ENCODE measurements around the gene THSD4.

Gene THSD4

DNA sequence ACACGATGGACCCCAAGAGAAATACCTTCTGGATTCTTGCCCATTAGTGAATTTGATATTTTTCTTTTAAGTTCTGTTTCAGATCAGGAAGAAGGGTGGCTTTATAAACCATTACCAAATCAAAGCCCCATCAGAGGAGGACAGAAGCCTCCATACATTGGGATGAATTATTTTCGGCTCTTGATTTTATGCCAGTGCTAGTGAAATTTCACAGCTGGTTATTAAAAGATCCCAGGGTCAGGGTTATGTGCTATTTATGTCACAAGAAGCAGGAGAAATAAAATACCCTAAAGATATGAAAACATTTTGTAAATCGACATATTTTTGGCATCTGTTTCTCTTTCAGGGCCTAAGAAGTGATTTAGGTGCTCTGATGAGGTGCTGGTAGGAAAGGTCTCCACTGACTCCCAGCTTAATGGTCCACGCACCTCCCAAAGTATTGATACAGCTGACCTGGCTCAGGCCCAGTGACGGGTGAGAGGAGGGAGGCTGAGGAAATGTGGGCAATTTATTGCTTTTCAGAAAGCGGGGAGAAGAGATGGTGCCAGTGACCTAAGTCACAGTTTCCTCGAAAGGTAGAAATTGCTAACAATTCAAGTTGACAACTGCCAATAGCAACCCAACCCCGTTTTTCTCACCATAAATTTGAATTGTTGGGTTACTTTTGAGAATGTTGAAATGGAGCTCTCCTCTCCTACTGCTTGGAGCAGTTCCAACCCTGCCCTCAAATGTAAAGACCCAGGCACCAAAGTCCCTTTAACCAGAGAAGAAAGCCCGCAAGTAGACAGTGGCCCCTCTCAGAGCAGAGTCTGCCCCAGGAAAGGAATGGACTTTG lies 379.5 kb downstream of the THSD4 start:
- no peak for DNase-seq (ENCODE audit: low spot score)

GRCh38 chr15:71495398-71495780 lies 380.1 kb downstream of the THSD4 start:
- no peak for DNase-seq (ENCODE audit: low spot score)

DNA sequence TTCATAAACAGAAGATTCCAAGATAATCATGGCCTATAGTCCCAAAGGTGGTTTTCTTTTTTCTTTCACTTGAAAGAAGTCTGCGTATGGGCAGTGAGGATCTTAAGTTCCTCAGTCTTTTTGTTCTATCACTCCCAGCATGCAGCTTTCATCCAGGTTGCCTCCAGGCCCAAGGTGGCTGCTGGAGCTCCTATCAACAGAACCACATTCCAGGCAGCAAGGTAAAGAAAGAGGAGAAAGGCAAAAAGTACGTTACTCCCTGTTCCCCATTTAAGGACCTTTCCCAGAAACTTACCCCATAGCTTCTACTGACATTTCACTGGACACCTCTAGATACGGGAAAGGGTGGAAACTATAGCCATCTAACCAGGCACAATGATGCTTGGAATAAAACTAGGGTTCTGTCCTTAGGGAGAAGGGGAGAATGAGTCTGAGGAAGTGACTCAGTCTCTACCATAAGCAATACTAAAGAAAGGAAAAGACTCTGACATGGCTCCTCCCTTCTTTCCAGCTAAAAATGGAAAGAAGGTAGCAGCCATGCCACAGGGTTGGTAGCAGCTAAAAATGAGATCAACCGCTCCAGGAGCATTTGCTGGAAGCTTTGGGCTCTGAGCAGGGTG lies 381.2 kb downstream of the THSD4 start:
- DNase-seq (ENCODE audit: low spot score) = no peak

DNA sequence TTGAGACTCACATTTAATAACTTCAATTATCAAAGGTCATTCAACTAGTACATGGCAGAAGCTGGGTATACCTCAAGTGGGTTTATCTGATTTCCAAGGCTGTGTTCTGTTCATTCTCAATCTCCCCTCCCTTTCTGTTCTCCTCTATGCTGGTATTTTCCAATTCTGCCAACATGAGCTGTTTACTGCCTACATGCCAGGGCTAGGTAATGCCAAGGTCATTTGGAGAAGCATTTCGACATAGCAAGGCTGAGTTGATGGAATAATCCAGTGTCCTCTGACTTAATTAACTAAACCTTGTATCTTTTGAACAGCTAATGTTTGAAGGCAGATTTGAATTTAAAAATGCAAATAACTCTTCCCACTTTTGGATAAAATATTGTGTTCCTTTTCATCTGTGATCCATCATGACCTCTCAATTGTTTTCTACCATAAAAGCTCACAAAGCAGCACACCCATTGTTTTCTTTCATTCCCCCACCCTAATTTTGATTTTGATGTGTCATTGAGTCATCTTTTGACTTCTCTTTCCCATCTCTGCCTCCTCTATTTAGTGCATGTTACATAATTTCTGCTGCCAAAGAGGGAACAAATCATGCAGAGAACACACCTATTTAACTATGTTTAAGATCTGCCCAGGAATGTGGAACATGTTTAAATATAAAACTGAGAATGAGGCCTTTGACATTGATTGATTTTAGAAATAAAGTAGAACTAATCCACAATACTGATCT lies 386.2 kb downstream of the THSD4 start:
- DNase-seq (ENCODE audit: low spot score) = no peak

- no peak for DNase-seq (ENCODE audit: low spot score)
Observed at GRCh38 chr15:71502077-71502432, 386.8 kb downstream of the THSD4 start.

DNA sequence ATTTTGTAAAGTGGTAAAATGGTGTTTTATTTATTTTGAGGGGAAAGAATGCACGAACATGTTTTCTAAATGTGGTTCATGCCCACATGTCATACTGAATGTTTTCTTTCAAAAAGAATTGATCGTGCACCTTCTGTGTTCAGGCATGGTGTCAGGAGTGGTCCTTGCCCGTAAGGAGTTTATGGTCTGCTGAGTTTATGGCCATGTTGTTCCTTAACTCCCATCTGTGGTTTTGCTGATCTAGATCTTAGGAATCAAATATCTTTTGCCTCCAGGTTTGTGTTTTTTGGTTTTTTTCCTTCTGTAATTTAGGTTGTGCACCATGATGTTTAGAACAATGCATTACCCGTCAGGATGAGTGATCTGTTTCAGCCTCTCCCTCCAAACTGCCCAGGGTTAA lies 390.7 kb downstream of the THSD4 start:
- DNase-seq (ENCODE audit: low spot score) = no peak

- DNase-seq (ENCODE audit: low spot score) = no peak
Observed at GRCh38 chr15:71506946-71507345, 391.7 kb downstream of the THSD4 start.

DNA sequence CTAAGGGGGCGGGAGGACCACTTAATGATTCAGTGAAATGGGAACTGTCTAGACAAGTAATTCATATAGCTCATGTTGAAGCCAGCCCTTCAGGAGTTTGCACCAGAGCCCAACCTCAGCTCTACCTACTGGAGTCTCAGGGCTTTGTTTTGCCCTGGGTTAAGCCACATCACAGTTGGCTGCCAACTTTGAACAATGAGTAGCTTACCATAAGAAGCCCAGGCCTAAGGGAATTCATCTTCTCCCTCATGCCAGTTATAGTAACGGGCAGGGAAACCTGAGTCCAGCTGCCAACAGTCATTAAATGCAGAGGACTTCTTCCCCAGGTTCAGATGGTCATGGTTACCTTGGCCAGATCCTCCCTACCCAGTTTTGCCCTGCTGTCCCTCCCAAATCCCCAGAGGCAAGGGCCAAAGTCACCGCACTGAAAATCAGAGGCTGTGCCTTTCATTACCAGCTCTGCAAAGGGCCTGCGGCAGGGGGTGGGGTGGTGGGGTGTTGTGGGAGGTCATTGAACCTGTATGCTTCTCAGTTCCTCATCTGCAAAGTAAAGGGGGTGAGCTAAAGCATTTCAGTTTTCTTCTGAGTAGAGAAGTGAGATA lies 392.9 kb downstream of the THSD4 start:
- no peak for DNase-seq (ENCODE audit: low spot score)

DNA sequence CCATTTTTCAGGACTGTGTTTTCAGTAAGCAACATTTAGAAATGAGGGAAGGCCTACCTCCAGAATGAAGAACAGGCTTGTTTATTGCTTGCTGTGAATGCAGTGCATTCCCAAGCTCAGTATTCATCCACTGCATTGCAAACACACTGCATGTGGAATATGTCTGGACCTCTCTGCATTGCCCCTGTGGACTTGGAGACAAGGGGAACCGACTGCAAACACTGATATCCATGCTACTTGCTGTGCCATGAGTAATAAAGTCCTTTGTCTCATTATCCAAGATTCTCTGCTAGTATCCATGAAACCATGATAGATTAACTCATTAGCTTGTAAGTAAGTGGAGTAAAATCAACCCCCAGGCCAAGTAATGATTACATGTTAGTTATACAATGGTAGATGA lies 393.9 kb downstream of the THSD4 start:
- no peak for DNase-seq (ENCODE audit: low spot score)

DNA sequence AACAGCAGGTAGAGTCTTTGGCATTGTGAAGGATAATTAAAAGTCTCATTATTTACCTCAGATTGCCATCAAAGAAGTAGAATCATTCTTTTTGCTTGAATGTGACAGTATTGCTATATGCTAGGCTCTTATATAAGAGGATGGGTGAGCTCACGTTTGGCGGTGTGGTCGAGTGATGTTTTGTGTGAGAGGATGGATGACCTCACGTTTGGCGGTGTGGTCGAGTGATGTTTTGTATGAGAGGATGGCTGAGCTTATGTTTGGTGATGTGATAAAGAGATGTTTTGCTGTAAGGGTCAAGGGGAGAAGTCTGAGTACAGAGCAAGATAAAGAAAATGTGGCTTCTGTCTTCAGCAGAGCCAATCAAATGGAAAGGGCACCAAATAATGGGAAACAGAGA lies 395.5 kb downstream of the THSD4 start:
- no peak for DNase-seq (ENCODE audit: low spot score)

DNA sequence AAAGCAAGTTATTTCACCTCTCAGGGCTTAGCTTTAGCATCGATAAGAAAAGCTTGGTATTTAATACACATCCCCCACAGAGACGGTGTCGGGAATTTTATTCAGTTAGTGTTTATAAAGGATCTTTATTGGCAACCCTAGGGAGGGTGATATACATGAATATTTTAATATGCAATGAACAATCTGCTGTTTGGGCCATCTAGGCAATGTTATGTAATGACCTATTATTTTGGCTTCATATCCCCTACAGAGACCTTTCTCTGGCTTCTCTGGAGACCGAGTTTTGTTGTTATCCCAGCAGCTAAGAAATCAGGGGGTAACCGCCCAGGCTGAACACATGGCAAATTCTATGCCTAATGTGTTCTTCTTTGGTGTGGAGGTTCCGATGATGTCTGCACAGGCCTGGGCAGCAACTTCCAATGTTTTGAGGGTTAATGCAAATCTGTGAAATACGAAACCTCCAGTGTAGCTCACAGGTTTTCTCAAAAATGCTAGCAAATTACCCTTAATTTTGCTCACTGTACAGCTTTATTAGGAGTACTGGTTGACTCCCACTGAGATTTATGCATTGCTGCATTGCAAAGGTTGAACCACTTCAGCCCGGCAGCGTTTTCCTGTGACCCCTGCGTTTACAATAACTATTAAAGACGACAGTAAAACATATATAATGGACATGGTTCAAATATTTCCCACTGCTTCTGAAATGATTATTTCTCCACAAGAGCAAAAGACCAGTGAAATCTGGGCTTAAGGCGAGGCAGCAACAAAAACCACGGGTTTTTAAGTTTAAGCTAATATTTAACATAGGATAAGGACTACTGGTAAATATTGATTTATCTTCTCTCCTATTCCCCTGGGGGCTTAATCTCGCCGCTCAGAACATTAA lies 396.8 kb downstream of the THSD4 start:
- no peak for DNase-seq (ENCODE audit: low spot score)

DNA sequence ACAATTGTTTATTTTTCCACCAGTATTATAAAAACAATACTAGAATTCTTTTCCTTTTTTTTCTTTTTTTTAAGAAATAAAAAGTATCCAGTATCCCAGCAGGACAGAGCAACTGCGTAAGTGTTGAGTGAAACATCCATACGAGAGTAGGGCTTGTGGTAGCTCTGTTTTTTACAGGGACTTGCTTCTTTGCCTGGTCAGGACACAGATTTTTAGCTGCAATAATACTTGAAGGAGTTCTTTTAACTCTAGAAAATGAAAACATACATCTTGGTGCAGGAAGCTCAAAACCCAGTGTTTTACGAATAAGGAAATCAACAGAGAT lies 397.4 kb downstream of the THSD4 start:
- no peak for DNase-seq (ENCODE audit: low spot score)

DNA sequence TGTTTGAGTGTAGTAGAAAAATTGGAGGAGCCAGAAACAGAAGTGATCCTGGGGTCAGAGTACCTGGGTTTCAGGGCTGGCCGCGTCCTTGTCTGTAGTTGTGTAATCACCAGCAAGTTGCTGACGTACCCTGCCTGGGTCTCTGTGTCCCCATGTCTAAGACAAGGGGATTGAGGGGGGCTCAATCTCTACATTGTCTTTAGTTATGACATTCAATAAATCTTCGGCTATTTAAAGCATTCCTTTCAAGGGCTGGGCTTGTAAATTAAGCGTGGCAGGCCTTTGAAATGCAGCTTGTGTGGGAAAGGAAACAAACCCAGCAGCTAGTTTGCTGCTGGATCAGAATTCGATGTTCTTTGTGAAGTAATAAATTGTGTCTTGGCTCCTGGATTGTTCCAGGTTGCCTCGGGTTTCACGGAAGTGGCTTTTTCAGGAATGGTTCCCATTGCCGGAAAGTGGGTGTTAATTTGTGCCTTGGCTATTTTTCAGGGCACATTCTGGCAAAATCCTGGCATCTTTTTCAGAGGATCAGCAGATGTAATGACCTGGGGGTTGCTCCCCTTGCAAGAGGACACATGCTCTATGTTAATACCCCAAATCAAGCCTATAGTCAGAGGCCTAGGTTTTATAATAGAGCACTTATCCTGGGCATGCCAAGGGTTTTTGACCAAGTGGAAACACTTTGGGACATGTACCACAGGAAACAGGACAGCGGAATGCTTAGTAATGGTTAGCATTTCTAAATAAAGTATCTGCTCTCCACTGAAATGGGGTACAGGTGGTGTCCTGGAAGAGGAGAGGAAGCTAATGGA lies 400.3 kb downstream of the THSD4 start:
- no peak for DNase-seq (ENCODE audit: low spot score)

- DNase-seq (ENCODE audit: low spot score) = no peak
Observed at GRCh38 chr15:71517751-71518150, 402.5 kb downstream of the THSD4 start.

- DNase-seq (ENCODE audit: low spot score) = no peak
Observed at GRCh38 chr15:71518661-71519060, 403.4 kb downstream of the THSD4 start.

DNA sequence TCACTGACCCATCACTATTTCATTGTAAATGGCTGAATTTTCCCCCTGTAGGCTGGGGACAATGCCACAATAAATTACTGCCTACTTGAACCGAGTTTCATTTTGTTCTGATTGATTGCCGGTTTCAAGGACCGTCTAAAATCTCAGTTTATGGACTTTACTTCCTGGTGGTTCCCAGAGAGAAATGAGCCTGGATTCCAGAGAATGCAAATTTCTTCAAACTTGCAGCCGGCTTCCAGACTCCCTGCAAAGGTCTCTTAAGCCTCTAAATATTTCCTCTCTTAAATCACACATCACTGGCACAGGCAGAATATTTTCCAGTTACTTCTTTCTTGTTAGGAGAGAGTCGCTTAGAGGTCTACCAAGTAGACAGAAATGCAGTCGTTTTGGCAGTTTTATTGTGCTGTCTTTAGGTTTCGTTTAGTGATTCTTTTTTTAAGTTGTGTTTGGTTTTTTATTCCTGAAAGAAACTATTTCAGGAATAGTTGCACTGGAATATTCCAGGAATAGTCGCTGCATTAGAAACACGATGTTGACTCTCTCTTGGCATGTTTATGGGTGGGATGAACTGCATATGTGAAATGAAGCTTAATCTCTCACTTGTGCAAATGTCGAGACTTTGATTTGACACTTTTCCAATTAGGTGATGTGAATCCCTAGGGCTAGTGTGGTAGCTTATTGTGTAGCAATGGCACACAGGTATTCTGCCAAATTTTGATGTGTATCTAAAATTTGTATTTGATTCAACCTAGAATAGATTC lies 411.0 kb downstream of the THSD4 start:
- no peak for DNase-seq (ENCODE audit: low spot score)

DNA sequence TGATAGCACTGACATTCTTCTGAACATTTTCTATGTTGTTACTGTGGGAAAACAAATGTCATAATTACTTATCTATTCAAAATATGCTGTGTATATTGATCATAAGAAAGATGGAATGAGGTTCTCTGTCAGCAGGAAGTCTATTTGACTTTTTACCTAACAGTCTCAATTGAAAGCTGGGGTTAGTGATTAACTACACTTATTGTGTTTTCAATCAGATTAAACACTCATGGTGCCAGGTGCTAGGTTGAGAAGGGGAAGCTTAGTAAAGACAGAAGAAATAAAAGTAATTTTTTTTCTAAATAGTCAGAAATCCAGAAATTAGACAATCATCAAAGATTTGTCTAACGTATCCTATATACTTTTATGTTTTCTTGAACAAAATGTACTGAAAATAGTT lies 414.1 kb downstream of the THSD4 start:
- no peak for DNase-seq (ENCODE audit: low spot score)

GRCh38 chr15:71530116-71530515 lies 414.8 kb downstream of the THSD4 start:
- DNase-seq (ENCODE audit: low spot score) = no peak

DNA sequence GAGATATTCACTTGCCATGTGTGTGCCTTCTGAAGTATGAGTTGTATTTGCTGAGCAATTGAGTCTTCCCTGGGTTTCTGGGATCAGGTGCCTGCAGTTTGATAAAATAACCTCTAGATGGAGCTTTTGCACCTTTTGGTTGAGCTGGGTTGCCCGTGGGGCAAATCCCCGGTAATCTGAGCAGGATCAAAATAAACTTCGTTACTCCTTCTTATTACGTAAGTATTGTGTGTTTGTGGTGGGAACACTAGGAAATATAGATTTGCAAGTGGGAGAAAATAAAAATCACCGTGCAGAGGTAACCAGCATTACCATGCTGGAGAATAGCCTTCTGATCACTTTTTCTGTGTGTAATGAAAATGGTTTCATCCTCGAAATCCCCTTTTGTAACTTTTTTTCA lies 417.7 kb downstream of the THSD4 start:
- DNase-seq (ENCODE audit: low spot score) = peak; percentile 12

DNA sequence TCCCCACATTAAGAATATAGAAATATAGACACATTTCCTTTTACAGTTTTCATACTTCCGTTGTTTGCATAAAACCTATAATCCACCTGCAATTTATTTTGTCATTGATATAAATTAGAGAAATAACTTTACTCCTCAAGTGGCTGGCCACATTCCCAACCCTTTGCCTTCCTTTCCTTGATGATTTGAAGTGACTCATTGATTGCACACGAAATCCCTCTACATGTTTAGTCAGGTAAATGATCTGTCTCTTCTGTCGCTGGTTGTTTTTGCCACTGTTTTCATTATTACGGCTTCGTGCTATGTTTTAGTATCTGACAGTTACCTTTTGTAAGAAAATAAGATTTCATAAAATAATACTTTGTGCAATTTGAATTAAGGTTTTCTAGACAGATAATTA lies 422.9 kb downstream of the THSD4 start:
- DNase-seq (ENCODE audit: low spot score) = no peak

Data from SK-N-DZ (cell line).